Inflammatory macrophage treated with lipopolysaccharide for 1 hour (primary cell): ENCODE data around the gene RALB.
"Not testable (repeated sequence)": the region's sequence is repeated elsewhere in the genome, so short reads cannot be mapped to it uniquely, and the experiment has no call there.

Experiments used
- DNase-seq, 2 donors: peaks; one replicate each; pipeline ENCODE4 v3.0.0-alpha.2; 2020 to 2022

The RALB gene

DNA sequence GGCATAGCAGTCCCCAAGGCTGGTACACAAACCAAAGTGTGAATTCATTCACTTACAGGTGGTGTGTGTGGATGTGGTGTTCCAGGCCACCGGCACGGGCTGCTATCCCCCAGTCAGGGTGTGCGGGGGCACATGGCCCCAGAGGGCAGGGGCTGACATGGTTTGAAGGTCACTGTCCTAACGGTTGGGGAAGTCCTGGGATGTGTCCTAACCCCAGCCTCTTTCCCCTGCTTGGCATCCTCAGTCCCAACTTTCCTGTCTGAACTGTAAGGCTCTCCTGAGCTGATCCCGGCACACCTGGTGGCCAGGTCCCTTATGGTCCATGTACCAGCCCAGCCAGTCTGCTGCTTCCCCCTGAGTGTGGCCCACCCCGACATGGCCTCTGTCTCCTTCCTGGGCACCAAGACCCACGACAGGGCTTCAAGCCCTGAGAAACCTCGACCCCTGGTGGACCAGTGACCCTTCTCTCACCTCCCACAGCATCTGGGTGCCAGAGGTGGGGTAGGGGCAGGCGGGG, 27.0 kb upstream of the RALB start:
- no peak for DNase-seq

DNA sequence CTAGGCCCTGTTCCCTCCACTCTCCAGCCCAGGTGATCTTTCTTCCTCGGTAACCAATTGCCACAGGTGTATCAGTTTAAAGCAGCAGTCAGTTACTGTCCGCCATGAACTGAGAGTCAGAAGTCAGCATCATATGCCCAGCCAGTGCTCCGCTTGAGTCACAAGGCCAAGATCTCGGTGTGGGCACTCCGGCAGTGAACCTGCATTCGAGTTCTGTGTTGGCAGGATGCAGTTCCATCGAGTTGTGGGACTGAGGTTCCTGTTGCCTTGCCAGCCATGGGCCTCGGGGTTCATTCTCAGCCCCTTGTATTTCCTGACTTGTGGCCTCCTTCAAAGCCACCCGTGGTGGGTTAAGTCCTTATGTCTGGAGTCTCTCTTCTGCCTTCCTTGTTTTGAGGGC, 26.3 kb upstream of the RALB start:
- no peak for DNase-seq

GRCh38 chr2:120227111-120227991, 25.3 kb upstream of the RALB start:
- DNase-seq, result no peak

GRCh38 chr2:120228503-120228902, 24.1 kb upstream of the RALB start:
- no peak for DNase-seq

- no peak for DNase-seq
These were observed 23.3 kb upstream of the RALB start for GRCh38 chr2:120229341-120229740.

DNA sequence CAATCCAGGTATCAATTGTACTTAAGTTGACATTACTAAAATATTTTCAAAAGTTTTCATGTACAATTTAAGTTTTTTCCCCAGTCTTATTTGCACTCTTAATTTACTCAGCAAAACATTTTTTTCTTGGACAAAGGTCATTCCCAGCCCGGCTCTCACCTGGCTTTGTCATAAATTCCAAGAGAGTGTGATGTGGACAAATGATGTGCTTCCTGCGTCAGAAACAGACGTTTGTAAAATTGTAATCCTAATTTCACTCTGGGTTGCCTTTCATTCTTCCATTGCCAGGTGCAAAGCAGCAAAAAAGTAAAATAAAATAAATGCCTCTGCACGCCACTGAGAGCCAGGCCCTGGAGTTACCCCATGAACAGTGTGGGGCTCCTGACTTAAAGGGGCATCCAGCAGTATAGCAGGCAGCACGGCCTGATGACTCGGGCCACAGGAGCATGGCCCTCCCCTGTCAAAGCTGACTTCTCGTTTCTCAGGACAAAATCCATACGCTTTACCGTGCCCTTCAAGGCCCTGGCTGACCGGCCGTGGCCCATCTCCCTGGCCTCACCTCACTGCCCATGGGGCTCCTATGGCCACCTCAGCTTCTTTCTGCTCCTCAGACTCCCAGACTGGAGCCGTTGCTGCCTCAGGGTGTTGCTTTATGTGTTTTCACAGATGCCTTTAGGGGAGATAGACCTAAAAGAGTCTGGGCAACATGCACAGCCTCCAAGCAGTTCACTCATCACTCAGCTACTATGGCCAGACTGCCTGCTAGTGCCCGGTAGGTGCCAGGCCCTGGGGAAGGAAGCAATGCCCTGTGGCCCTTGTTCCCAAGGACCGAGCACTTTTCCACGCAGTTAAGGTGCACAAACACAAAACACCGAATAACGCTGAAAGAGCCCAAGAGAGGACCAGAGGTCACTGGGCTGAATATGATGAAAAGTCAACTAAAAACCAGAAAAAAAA, 21.9 kb upstream of the RALB start:
- no peak for DNase-seq

DNA sequence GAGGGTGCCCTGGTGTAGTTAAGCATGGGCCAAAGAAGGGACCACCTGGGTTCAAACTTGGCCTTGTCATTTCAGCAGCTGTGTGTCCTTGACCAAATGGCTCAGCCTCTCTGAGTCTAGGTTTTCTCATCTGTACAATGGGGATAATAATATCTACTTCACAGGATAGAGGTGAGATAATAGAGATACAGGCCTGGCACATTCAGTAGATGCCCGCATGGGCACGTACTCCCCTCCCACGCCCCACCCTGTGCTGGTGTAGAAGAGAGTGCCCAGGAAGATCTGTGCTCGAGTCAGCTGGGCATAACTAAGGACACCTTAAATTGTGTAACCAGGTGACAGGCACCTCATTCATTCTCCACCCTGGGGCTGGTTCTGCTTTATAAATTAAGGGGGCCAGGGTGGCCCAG, 21.1 kb upstream of the RALB start:
- DNase-seq, result no peak

GRCh38 chr2:120231974-120232635, 20.5 kb upstream of the RALB start:
- peak; percentile 65 to 72 for DNase-seq

GRCh38 chr2:120233292-120233691, 19.4 kb upstream of the RALB start:
- DNase-seq, result no peak

- not testable (repeated sequence) for DNase-seq
These were observed 17.5 kb upstream of the RALB start for GRCh38 chr2:120235158-120235557.

DNA sequence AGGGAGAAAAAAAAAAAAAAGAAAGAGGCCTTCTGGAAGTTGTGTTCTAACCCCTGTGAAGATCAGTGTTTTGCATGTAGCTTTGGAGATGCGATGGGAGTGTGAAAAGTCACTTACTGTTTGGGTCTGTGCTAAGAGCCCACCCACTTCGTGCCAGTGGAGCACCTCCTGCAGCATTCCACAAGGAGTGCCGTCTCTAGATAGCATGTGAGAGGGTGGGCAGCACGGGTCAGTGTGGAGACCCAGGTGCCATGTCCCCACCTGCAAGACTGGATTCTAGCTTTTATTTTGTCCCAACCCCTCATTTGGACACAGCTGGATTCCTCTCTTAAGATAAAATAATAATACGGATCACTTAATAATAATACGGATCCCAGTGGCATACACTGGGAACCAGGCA, 17.0 kb upstream of the RALB start:
- no peak for DNase-seq

GRCh38 chr2:120236316-120236715, 16.3 kb upstream of the RALB start:
- no peak for DNase-seq

- DNase-seq, result no peak
These were observed 15.9 kb upstream of the RALB start for GRCh38 chr2:120236791-120237190.

GRCh38 chr2:120237491-120237902, 15.2 kb upstream of the RALB start:
- peak; percentile 35 to 80 for DNase-seq

GRCh38 chr2:120238728-120239487, 13.7 kb upstream of the RALB start:
- peak; percentile 41 to 70 for DNase-seq

GRCh38 chr2:120239488-120240287, 13.0 kb upstream of the RALB start:
- DNase-seq, result peak in 1 of 2 donors; percentile 29

DNA sequence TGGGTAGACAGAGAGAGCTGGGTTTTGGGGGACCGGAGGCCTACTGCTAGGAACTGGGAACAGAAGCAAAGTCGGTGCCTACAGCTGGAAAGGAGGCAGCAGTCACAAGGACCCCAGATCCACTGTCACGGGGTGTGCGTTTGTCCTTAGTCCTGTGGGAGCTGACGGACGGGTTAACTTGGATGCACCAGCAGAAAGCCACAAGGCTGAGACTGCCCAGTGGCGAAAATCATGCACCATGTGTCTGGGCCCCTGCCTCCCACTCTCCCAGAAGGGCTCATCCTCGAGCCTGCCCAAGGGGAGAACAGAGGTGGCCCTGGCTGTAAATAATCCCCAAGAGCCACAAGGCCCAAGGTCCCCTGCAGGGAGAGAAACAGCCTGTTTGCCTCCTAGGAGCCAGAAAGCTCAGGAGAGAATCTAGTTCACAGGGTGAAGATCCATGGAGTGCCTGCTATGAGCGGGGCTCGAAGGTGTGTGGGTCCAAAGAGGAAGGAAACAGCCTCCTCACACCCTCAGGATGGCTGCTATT, 11.7 kb upstream of the RALB start:
- no peak for DNase-seq

GRCh38 chr2:120241684-120242083, 11.0 kb upstream of the RALB start:
- peak; percentile 52 to 80 for DNase-seq

DNA sequence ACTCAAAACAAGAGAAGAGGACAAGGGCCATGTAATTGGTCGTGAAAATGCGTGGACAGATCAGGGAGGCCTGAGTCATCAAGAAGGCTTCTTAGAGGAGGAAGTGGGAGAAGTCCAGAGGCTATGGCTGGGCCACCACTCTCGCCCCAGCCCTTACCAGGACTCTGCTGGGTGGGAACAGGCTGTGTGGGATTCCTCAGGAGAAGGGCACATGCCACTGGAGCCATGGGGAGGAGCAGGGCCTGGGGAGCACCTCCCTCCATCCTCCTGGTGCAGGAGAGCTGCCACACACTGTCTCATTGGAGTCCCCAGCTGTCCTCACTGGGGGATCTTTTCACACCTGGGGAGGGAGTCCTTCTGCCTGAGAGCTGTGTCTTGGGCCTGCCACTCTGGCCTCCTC, 9.4 kb upstream of the RALB start:
- DNase-seq, result peak; percentile 52 to 71

- DNase-seq, result no peak
These were observed 8.6 kb upstream of the RALB start for GRCh38 chr2:120243875-120244553.
